PFSK-1 (cell line): ENCODE measurements around the gene OPCML.

Source experiments
- POLR2AphosphoS5 ChIP-seq: IDR thresholded peaks from 2 replicates; pipeline ENCODE4 v1.6.1; 2012; ENCODE audit warnings: low read depth, mild to moderate bottlenecking, control low read depth, low read length, moderate library complexity
- REST ChIP-seq, 2 experiments: IDR thresholded peaks; 2 replicates each; pipeline versions ENCODE4 v1.6.1 to v1.8.0; 2011 to 2012; ENCODE audit warnings: low read depth in 2 of 2, low read length in 2 of 2, control low read depth in 1 of 2, inconsistent platforms in 1 of 2, mild to moderate bottlenecking in 1 of 2, moderate library complexity in 1 of 2; ENCODE audit not compliant: insufficient read depth in 1 of 2
- SIN3A ChIP-seq: IDR thresholded peaks from 2 replicates; pipeline ENCODE4 v1.6.1; 2012; ENCODE audit warnings: mild to moderate bottlenecking, low read length, moderate library complexity, borderline replicate concordance; ENCODE audit not compliant: insufficient read depth
- TAF1 ChIP-seq: IDR thresholded peaks from 2 replicates; pipeline ENCODE4 v1.6.1; 2012; ENCODE audit warnings: low read length, control low read depth, borderline replicate concordance; ENCODE audit not compliant: insufficient read depth

GRCh38 chr11:132872211-132872610, 660.1 kb downstream of the OPCML start:
- TF ChIP-seq SIN3A (no peak), POLR2AphosphoS5 (no peak), REST (IDR thresholded peaks at IDR 0.05; ENCODE audit: insufficient read depth in 1 of 2, low read depth in 2 of 2, low read length in 2 of 2) (no peak), TAF1 (no peak)
